ENCODE results near the gene OR10T2.

The OR10T2 gene

DNA sequence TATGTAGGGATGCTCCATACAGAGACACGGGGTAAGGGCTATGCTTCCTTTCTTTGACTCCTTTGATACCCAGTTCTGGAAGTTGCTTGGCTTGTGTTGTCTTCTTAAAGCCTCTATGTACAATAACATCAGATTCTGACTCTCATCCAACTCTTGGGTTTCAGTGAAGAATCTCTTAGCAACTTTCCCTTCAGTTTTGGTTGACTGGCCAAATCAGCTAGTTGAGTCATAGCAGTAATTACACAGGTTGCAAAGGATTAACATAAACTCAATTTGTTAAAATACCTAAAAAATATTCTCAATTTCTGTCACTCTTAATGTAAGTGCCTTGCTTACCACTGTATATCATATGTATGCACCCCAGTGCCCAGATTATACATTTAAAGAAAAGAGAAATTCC, 36.3 kb downstream of the OR10T2 start (continued):
- TF ChIP-seq, protein P1, sequence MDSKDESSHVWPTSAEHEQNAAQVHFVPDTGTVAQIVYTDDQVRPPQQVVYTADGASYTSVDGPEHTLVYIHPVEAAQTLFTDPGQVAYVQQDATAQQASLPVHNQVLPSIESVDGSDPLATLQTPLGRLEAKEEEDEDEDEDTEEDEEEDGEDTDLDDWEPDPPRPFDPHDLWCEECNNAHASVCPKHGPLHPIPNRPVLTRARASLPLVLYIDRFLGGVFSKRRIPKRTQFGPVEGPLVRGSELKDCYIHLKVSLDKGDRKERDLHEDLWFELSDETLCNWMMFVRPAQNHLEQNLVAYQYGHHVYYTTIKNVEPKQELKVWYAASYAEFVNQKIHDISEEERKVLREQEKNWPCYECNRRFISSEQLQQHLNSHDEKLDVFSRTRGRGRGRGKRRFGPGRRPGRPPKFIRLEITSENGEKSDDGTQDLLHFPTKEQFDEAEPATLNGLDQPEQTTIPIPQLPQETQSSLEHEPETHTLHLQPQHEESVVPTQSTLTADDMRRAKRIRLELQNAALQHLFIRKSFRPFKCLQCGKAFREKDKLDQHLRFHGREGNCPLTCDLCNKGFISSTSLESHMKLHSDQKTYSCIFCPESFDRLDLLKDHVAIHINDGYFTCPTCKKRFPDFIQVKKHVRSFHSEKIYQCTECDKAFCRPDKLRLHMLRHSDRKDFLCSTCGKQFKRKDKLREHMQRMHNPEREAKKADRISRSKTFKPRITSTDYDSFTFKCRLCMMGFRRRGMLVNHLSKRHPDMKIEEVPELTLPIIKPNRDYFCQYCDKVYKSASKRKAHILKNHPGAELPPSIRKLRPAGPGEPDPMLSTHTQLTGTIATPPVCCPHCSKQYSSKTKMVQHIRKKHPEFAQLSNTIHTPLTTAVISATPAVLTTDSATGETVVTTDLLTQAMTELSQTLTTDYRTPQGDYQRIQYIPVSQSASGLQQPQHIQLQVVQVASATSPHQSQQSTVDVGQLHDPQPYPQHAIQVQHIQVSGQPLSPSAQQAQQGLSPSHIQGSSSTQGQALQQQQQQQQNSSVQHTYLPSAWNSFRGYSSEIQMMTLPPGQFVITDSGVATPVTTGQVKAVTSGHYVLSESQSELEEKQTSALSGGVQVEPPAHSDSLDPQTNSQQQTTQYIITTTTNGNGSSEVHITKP (tag by site-specific recombination; IDR thresholded peaks at IDR 0.05) = no peak
- TF ChIP-seq YY2 (tag by site-specific recombination; IDR thresholded peaks at IDR 0.05) = no peak

DNA sequence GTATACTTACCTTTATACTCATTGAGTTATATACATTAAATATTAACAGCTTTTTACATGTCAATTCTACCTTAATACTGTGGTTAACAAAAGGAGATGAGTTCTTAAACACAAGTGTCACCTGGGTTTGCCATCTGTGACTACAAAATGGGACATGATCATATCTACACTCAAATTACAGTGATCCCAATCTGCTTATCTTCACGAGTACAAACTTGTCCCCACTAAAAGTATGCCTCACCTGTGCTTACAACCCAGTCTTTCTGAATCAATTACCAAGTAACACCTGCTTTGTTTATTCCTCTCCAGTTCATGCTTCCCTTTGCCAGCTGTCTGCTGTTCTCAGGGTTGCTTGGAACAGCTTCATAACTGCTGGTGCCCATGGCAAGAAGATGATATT, 36.8 kb downstream of the OR10T2 start:
- no peaks in the 10 kb centered on the region for H3K9me3 ChIP-seq (ENCODE audit: control insufficient read depth, insufficient read depth, low read depth, low read length)
- H3K36me3 ChIP-seq (ENCODE audit: control insufficient read depth in 2 of 2, insufficient read depth in 1 of 2, low read length in 2 of 2) = no peaks in the 10 kb centered on the region
- CTCF ChIA-PET = no interaction called here
- no peak for TF ChIP-seq ZNF169 (tag by site-specific recombination; IDR thresholded peaks at IDR 0.05)
- TF ChIP-seq ZNF266 (tag by site-specific recombination; IDR thresholded peaks at IDR 0.05; ENCODE audit: low read depth) = no peak
- TF ChIP-seq ZNF16 (tag by site-specific recombination; IDR thresholded peaks at IDR 0.05; ENCODE audit: low read depth) = no peak
- TF ChIP-seq ZNF404 (tag by site-specific recombination; IDR thresholded peaks at IDR 0.05) = no peak
- no peak for TF ChIP-seq ZNF121 (tag by site-specific recombination; IDR thresholded peaks at IDR 0.05)
- TF ChIP-seq ZNF596 (tag by site-specific recombination; IDR thresholded peaks at IDR 0.05) = no peak
- TF ChIP-seq YY1 (tag by site-specific recombination; IDR thresholded peaks at IDR 0.05) = no peak
- TF ChIP-seq ZNF174 (tag by site-specific recombination; IDR thresholded peaks at IDR 0.05) = no peak
- no peak for TF ChIP-seq ZNF664 (tag by site-specific recombination; IDR thresholded peaks at IDR 0.05)
- TF ChIP-seq, protein P2, sequence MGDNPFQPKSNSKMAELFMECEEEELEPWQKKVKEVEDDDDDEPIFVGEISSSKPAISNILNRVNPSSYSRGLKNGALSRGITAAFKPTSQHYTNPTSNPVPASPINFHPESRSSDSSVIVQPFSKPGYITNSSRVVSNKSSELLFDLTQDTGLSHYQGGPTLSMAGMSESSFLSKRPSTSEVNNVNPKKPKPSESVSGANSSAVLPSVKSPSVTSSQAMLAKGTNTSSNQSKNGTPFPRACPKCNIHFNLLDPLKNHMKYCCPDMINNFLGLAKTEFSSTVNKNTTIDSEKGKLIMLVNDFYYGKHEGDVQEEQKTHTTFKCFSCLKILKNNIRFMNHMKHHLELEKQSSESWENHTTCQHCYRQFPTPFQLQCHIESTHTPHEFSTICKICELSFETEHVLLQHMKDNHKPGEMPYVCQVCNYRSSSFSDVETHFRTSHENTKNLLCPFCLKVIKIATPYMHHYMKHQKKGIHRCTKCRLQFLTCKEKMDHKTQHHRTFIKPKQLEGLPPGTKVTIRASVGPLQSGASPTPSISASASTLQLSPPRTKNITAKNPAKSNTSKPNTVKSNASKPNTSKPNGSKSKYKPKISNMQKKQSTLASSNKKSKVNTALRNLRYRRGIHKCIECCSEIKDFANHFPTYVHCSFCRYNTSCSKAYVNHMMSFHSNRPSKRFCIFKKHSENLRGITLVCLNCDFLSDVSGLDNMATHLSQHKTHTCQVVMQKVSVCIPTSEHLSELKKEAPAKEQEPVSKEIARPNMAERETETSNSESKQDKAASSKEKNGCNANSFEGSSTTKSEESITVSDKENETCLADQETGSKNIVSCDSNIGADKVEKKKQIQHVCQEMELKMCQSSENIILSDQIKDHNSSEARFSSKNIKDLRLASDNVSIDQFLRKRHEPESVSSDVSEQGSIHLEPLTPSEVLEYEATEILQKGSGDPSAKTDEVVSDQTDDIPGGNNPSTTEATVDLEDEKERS (tag by site-specific recombination; IDR thresholded peaks at IDR 0.05) = no peak
- TF ChIP-seq ZNF112 (tag by site-specific recombination; IDR thresholded peaks at IDR 0.05) = no peak
- TF ChIP-seq ZNF37A (tag by site-specific recombination; IDR thresholded peaks at IDR 0.05) = no peak
- TF ChIP-seq ZNF558 (tag by site-specific recombination; IDR thresholded peaks at IDR 0.05) = no peak
- TF ChIP-seq ZNF621 (tag by site-specific recombination; IDR thresholded peaks at IDR 0.05) = no peak
- TF ChIP-seq KLF7 (tag by site-specific recombination; IDR thresholded peaks at IDR 0.05; ENCODE audit: borderline replicate concordance) = no peak
- no peak for TF ChIP-seq ZNF391 (tag by site-specific recombination; IDR thresholded peaks at IDR 0.05; ENCODE audit: borderline replicate concordance, low read depth)
- TF ChIP-seq, protein P3, sequence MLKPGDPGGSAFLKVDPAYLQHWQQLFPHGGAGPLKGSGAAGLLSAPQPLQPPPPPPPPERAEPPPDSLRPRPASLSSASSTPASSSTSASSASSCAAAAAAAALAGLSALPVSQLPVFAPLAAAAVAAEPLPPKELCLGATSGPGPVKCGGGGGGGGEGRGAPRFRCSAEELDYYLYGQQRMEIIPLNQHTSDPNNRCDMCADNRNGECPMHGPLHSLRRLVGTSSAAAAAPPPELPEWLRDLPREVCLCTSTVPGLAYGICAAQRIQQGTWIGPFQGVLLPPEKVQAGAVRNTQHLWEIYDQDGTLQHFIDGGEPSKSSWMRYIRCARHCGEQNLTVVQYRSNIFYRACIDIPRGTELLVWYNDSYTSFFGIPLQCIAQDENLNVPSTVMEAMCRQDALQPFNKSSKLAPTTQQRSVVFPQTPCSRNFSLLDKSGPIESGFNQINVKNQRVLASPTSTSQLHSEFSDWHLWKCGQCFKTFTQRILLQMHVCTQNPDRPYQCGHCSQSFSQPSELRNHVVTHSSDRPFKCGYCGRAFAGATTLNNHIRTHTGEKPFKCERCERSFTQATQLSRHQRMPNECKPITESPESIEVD (tag by site-specific recombination; IDR thresholded peaks at IDR 0.05) = no peak
- no peak for TF ChIP-seq SALL2 (tag by site-specific recombination; IDR thresholded peaks at IDR 0.05; ENCODE audit: borderline replicate concordance)
- H3K4me1 ChIP-seq (ENCODE audit: control insufficient read depth, insufficient read depth, low read length) = no peaks in the 10 kb centered on the region
- no peak overlapping the region for H3K4me3 ChIP-seq (ENCODE audit: low read depth, low read length)
- H3K27ac ChIP-seq (ENCODE audit: extremely low read depth, low read depth, low read length) = no peak overlapping the region
- POLR2A ChIA-PET = no interaction called here

Measured in HEK293 (cell line).